ENCODE results near the gene RCN2.

RCN2 gene

DNA sequence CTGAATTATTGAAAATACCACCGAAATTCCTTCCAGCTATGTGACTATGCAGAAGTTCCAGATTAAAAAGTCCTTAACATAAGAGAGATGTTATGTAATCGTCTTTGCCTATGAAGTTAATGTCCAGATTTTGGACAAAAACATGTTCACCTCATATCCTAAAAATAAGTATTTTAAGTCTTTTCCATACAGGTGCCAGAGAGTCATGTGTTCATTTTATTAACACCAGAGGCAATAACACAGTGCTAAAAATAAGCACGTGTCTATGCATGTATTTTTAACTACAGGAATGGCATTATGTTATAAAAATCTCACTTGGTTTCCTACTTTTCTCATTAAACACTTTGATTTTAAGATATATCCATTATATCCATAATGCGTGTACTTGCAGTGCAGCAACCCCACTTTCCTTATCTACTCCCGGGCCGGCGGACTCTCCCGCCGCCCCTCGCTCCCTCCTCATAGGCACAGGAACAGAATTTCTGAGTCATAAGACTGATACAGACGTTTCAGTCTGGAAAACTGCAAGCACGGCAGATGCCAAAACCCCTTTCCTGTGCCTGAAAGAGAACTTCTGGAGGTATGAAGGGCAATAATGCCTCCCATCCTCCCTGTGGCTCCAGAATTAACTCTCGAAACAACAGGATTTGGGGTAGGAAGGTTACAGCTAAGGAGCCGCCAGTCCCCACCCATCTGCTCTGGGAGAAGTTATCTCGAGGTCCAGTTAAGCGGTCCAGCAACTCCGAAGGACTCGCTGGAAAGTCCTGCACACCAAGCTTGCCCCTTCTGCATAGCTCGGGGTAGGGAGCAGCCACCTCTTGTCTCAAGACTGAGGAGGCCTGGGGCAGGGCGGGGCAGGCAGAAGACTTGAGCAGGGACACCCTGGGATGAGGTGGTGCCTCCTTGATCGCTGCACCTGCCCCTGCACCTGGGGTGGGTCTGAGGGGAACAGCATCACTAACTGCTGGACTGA is 41.1 kb downstream of the RCN2 start:
- H3K9ac ChIP-seq (ENCODE audit: low read depth in 1 of 2, low read length in 2 of 2): no peak overlapping the region
- H3K4me1 ChIP-seq (ENCODE audit: control insufficient read depth in 1 of 2, insufficient read depth in 2 of 2, low read length in 2 of 2): peaks cover 0 to 5% of the 10 kb centered on the region in 2 donors
- H3K36me3 ChIP-seq (ENCODE audit: control insufficient read depth in 1 of 2, insufficient read depth in 2 of 2, low read length in 2 of 2): no peaks in the 10 kb centered on the region
- no peak overlapping the region for H3K27ac ChIP-seq (ENCODE audit: low read depth, low read length)
- no peak overlapping the region for H3K4me3 ChIP-seq (ENCODE audit: low read depth in 1 of 2, low read length in 2 of 2)
- H3K9me3 ChIP-seq (ENCODE audit: control insufficient read depth in 1 of 2, low read length in 2 of 2): no peaks in the 10 kb centered on the region
- peaks cover 0 to 7% of the 10 kb centered on the region in 2 donors for H3K27me3 ChIP-seq (ENCODE audit: control insufficient read depth in 1 of 2, insufficient read depth in 2 of 2, low read length in 2 of 2)

DNA sequence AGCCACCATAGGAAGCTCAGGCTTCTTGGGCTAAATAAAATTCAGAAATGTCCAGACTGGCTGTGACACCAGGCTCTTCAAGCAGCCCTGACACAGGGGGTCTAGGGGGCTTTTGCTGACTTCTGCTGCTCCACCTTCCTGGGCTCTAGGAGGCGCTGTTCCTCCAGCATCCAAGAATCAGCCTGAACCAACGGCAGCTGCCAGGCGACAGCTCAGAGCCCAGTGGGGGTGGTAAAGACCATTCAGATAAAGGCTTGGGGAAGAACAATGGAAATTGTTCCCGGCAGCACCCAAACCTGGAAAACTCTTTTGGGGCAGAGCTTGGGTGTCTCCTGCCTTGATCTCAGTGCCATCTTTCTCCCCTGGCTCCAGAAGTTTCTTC is 41.8 kb downstream of the RCN2 start:
- no peak overlapping the region for H3K9ac ChIP-seq (ENCODE audit: low read depth in 1 of 2, low read length in 2 of 2)
- no peak overlapping the region for H3K4me3 ChIP-seq (ENCODE audit: low read depth in 1 of 2, low read length in 2 of 2)

DNA sequence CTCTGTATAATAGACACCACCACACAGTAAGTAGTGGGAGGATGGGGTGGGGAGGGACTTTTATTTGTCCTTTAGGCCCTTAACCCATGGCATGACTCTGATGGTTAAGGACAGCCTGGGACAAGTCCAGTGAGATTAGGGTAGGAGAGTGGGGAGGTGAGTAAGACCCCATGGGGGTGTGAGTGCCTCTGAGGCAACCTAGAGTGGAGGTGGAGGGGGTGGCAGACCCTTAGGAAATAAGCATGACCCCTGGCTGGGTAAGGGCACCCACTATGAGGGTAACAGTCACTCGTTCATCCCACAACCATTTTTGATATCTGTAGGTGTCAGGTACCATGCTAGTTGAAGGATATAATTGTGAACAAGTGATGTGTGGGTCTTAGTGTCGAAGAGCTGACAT is 42.4 kb downstream of the RCN2 start:
- H3K9me3 ChIP-seq (ENCODE audit: control insufficient read depth in 1 of 2, low read length in 2 of 2): no peaks in the 10 kb centered on the region
- no peak overlapping the region for H3K9ac ChIP-seq (ENCODE audit: low read depth in 1 of 2, low read length in 2 of 2)
- peaks cover 0 to 5% of the 10 kb centered on the region in 2 donors for H3K4me1 ChIP-seq (ENCODE audit: control insufficient read depth in 1 of 2, insufficient read depth in 2 of 2, low read length in 2 of 2)
- no peaks in the 10 kb centered on the region for H3K36me3 ChIP-seq (ENCODE audit: control insufficient read depth in 1 of 2, insufficient read depth in 2 of 2, low read length in 2 of 2)
- peaks cover 0 to 7% of the 10 kb centered on the region in 2 donors for H3K27me3 ChIP-seq (ENCODE audit: control insufficient read depth in 1 of 2, insufficient read depth in 2 of 2, low read length in 2 of 2)
- H3K4me3 ChIP-seq (ENCODE audit: low read depth in 1 of 2, low read length in 2 of 2): no peak overlapping the region
- no peak overlapping the region for H3K27ac ChIP-seq (ENCODE audit: low read depth, low read length)

More for the DNA sequence above, 41.8 kb downstream of the RCN2 start:
- Histone ChIP-seq H3K9me3 (ENCODE audit: control insufficient read depth in 1 of 2, low read length in 2 of 2) (no peaks in the 10 kb centered on the region), H3K27ac (ENCODE audit: low read depth, low read length) (no peak overlapping the region), H3K27me3 (ENCODE audit: control insufficient read depth in 1 of 2, insufficient read depth in 2 of 2, low read length in 2 of 2) (peaks cover 0 to 7% of the 10 kb centered on the region in 2 donors), H3K4me1 (ENCODE audit: control insufficient read depth in 1 of 2, insufficient read depth in 2 of 2, low read length in 2 of 2) (peaks cover 0 to 5% of the 10 kb centered on the region in 2 donors), H3K36me3 (ENCODE audit: control insufficient read depth in 1 of 2, insufficient read depth in 2 of 2, low read length in 2 of 2) (no peaks in the 10 kb centered on the region)

DNA sequence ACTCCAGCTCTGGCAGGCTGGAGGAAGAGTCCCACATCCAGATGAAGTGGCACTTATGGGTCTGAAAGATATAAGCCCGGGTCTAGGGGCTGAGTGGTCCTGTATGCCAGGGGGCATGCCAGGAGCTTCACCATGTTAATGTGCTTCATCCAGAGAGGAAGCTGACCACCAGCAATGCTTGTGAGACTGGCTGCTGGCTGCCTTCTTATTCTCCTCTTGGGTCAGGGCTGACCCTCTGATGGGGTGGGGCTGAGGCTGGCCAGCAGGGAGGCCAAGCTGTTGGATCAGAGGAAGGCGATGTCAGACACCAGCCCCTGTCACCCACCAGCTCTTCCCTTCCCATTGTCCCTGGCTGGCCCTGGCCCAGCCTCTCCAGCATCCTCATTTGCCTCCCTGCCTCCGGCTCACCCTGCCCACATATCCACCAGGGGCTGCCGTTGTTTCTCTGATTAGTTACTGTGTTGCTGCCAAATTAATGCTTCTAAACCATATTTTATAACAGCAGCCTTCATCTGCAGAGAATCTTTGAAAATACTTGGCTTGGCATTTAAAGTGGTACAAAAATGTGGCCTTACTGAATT is 43.0 kb downstream of the RCN2 start:
- Histone ChIP-seq H3K4me1 (ENCODE audit: control insufficient read depth in 1 of 2, insufficient read depth in 2 of 2, low read length in 2 of 2) (peaks cover 0 to 5% of the 10 kb centered on the region in 2 donors), H3K27ac (ENCODE audit: low read depth, low read length) (no peak overlapping the region), H3K9me3 (ENCODE audit: control insufficient read depth in 1 of 2, low read length in 2 of 2) (no peaks in the 10 kb centered on the region), H3K4me3 (ENCODE audit: low read depth in 1 of 2, low read length in 2 of 2) (no peak overlapping the region), H3K27me3 (ENCODE audit: control insufficient read depth in 1 of 2, insufficient read depth in 2 of 2, low read length in 2 of 2) (peaks cover 0 to 7% of the 10 kb centered on the region in 2 donors), H3K36me3 (ENCODE audit: control insufficient read depth in 1 of 2, insufficient read depth in 2 of 2, low read length in 2 of 2) (no peaks in the 10 kb centered on the region), H3K9ac (ENCODE audit: low read depth in 1 of 2, low read length in 2 of 2) (no peak overlapping the region)

DNA sequence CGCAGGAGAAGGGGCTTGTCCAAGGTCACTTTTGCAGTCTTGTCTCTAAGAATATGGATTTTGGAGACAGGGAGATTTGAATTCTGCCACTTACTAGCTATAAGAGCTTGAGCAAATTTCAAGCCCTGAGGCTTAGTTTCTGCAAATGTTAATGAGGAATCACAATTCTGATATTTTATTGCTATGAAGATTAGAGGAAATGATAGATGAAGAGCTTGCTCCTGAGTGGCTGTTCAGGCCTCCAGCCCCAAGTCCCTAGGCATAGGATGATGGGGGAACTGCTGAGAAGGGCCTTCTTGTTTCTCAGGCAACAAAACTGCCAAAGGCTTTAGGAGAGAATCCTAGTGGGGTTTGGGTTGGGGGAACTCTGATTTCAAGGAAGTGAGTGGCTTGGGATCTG is 44.6 kb downstream of the RCN2 start:
- no peak overlapping the region for H3K27ac ChIP-seq (ENCODE audit: low read depth, low read length)

DNA sequence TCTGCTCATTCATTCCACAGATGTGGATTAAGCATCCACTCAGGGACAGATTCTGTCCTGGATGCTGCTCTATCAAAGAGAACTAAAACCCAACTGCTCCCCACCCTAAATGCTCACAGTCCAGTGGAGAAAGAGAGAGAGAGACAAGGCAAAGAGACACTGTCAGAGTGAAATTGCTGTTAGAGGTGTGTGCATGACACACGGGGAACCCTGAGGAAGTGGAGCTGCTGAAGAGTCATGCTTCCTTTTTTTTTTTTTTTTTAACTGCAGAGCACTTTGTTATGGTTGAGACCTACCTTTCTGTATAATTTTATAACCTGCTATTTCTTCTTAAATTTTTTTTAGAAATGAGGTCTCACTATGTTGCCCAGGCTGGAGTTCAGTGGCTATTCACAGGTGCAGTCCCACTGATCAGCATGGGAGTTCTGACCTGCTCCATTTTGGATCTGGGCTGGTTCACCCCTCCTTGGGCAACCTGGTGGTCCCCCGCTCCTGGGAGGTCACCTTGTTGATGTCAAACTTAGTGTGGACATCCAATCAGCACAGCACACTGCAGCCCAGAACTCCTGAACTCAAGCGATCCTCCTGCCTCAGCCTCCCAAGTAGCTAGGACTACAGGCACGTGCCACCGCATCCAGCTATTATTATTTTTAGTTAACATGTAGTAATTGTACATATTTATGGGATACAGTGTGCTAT is 45.2 kb downstream of the RCN2 start:
- H3K27ac ChIP-seq (ENCODE audit: low read depth, low read length): no peak overlapping the region
- no peak overlapping the region for H3K9ac ChIP-seq (ENCODE audit: low read depth in 1 of 2, low read length in 2 of 2)
- peaks cover 0 to 5% of the 10 kb centered on the region in 2 donors for H3K4me1 ChIP-seq (ENCODE audit: control insufficient read depth in 1 of 2, insufficient read depth in 2 of 2, low read length in 2 of 2)
- H3K4me3 ChIP-seq (ENCODE audit: low read depth in 1 of 2, low read length in 2 of 2): no peak overlapping the region
- peaks cover 0 to 7% of the 10 kb centered on the region in 2 donors for H3K27me3 ChIP-seq (ENCODE audit: control insufficient read depth in 1 of 2, insufficient read depth in 2 of 2, low read length in 2 of 2)
- H3K36me3 ChIP-seq (ENCODE audit: control insufficient read depth in 1 of 2, insufficient read depth in 2 of 2, low read length in 2 of 2): no peaks in the 10 kb centered on the region
- H3K9me3 ChIP-seq (ENCODE audit: control insufficient read depth in 1 of 2, low read length in 2 of 2): no peaks in the 10 kb centered on the region

More for the DNA sequence above, 44.6 kb downstream of the RCN2 start:
- H3K36me3 ChIP-seq (ENCODE audit: control insufficient read depth in 1 of 2, insufficient read depth in 2 of 2, low read length in 2 of 2): no peaks in the 10 kb centered on the region
- no peaks in the 10 kb centered on the region for H3K9me3 ChIP-seq (ENCODE audit: control insufficient read depth in 1 of 2, low read length in 2 of 2)
- peaks cover 0 to 7% of the 10 kb centered on the region in 2 donors for H3K27me3 ChIP-seq (ENCODE audit: control insufficient read depth in 1 of 2, insufficient read depth in 2 of 2, low read length in 2 of 2)
- H3K4me3 ChIP-seq (ENCODE audit: low read depth in 1 of 2, low read length in 2 of 2): no peak overlapping the region
- H3K4me1 ChIP-seq (ENCODE audit: control insufficient read depth in 1 of 2, insufficient read depth in 2 of 2, low read length in 2 of 2): peaks cover 0 to 5% of the 10 kb centered on the region in 2 donors
- no peak overlapping the region for H3K9ac ChIP-seq (ENCODE audit: low read depth in 1 of 2, low read length in 2 of 2)

DNA sequence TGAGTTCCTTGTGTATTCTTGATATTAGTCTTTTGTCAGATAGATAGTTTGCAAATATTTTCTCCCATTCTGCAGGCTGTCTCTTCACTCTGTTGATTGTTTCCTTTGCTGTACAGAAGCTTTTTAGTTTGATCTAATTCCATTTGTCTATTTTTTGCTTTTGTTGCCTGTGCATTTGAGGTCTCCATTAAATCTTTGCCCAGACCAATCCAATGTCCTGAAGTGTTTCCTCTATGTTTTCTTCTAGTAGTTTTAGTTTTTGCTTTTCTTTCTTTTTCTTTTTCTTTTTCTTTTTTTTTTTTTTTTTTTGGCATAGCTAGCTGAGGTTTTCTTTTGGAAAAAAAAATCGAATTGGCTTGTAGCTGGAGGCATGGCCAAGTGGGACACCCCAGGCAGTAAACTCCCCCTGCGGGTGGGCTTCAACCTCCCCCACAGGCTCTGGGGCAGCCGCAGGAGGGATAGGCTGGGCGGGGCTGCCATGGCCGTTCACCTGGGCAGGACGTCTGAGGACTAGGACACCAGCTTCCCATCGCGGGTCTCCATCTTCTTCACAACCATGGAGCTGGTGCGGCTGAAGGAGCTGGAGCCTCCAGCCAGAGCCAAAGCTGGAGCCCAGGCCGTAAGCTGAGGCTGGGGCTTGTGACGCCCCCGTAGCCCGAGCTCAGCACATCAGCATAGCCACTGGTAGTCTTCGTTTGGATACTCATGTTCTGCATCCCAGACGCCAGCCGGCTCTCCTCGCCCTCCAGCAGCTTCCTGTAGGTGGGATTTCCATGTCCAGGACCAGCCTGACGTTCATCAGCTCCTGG is 47.2 kb downstream of the RCN2 start:
- no peak overlapping the region for H3K4me3 ChIP-seq (ENCODE audit: low read depth in 1 of 2, low read length in 2 of 2)
- no peaks in the 10 kb centered on the region for H3K9me3 ChIP-seq (ENCODE audit: control insufficient read depth in 1 of 2, low read length in 2 of 2)
- no peak overlapping the region for H3K27ac ChIP-seq (ENCODE audit: low read depth, low read length)
- no peaks in the 10 kb centered on the region for H3K36me3 ChIP-seq (ENCODE audit: control insufficient read depth in 1 of 2, insufficient read depth in 2 of 2, low read length in 2 of 2)
- no peaks in the 10 kb centered on the region for H3K27me3 ChIP-seq (ENCODE audit: control insufficient read depth in 1 of 2, insufficient read depth in 2 of 2, low read length in 2 of 2)
- H3K4me1 ChIP-seq (ENCODE audit: control insufficient read depth in 1 of 2, insufficient read depth in 2 of 2, low read length in 2 of 2): peaks cover 0 to 4% of the 10 kb centered on the region in 2 donors
- no peak overlapping the region for H3K9ac ChIP-seq (ENCODE audit: low read depth in 1 of 2, low read length in 2 of 2)

DNA sequence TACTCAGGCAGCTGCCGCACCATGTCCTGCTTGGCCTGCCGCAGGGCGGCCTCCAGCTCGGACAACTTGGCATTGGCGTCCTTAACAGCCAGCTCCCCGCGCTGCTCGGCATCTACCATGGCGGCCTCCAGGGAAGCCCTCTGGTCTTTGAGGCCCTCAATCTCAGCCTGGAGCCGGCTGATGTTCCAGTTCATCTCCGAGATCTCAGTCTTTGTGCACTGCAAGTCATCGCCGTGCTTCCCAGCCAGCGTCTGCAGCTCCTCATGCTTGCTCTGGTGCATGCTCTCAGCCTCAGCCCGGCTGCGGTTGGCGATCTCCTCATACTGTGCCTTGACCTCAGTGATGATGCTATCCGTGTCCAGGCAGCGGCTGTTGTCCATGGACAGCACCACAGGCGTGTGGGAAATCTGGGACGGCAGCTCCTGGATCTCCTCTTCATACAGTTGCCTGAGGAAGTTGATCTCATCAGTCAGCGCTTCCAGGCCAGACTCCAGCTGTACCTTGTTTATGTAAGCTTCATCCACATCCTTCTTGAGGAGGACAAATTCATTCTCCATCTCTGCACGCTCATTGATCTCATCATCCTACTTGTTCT is 47.9 kb downstream of the RCN2 start:
- Histone ChIP-seq H3K9ac (ENCODE audit: low read depth in 1 of 2, low read length in 2 of 2) (no peak overlapping the region), H3K36me3 (ENCODE audit: control insufficient read depth in 1 of 2, insufficient read depth in 2 of 2, low read length in 2 of 2) (no peaks in the 10 kb centered on the region), H3K27me3 (ENCODE audit: control insufficient read depth in 1 of 2, insufficient read depth in 2 of 2, low read length in 2 of 2) (no peaks in the 10 kb centered on the region), H3K4me1 (ENCODE audit: control insufficient read depth in 1 of 2, insufficient read depth in 2 of 2, low read length in 2 of 2) (peaks cover 0 to 4% of the 10 kb centered on the region in 2 donors), H3K9me3 (ENCODE audit: control insufficient read depth in 1 of 2, low read length in 2 of 2) (no peaks in the 10 kb centered on the region), H3K27ac (ENCODE audit: low read depth, low read length) (no peak overlapping the region), H3K4me3 (ENCODE audit: low read depth in 1 of 2, low read length in 2 of 2) (no peak overlapping the region)

DNA sequence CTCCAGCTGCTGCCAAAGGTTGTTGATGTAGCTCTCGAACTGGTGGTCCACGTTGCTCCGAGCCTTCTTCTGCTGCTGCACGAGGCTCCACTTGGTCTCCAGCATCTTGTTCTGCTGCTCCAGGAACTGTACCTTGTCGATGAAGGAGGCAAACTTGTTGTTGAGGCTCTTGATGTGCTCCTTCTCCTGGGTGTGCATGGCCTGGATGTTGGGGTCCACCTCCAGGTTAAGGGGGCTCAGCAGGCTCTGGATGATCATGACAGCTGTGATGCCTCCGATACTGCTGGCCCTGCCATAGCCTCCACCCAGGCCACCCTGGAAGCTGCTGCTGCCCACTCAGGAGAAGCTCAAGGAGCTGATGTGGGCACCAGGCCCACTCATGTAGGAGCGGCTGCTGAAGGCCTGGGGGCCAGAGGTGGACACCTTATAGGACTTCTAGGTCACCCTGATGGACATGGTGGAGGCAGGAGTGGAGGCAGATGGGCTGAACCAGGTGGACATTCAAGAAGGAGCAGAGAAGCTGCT is 48.5 kb downstream of the RCN2 start:
- Histone ChIP-seq H3K4me1 (ENCODE audit: control insufficient read depth in 1 of 2, insufficient read depth in 2 of 2, low read length in 2 of 2) (peaks cover 0 to 4% of the 10 kb centered on the region in 2 donors), H3K9ac (ENCODE audit: low read depth in 1 of 2, low read length in 2 of 2) (no peak overlapping the region), H3K9me3 (ENCODE audit: control insufficient read depth in 1 of 2, low read length in 2 of 2) (no peaks in the 10 kb centered on the region), H3K36me3 (ENCODE audit: control insufficient read depth in 1 of 2, insufficient read depth in 2 of 2, low read length in 2 of 2) (no peaks in the 10 kb centered on the region), H3K27ac (ENCODE audit: low read depth, low read length) (no peak overlapping the region), H3K4me3 (ENCODE audit: low read depth in 1 of 2, low read length in 2 of 2) (no peak overlapping the region), H3K27me3 (ENCODE audit: control insufficient read depth in 1 of 2, insufficient read depth in 2 of 2, low read length in 2 of 2) (no peaks in the 10 kb centered on the region)
